ENCODE results near the gene IPPK.
"Not testable (repeated sequence)": the region's sequence is repeated elsewhere in the genome, so short reads cannot be mapped to it uniquely, and the experiment has no call there.

The IPPK gene

GRCh38 chr9:92638621-92639101, 31.3 kb downstream of the IPPK start:
- DNase-seq (ENCODE audit: low spot score), result no peak

- DNase-seq (ENCODE audit: low spot score), result no peak
Measured at GRCh38 chr9:92637886-92638620, 31.9 kb downstream of the IPPK start.

- DNase-seq (ENCODE audit: low spot score), result no peak
Measured at GRCh38 chr9:92637326-92637725, 32.6 kb downstream of the IPPK start.

GRCh38 chr9:92636627-92637026, 33.3 kb downstream of the IPPK start:
- DNase-seq (ENCODE audit: low spot score), result no peak

- no peak for DNase-seq (ENCODE audit: low spot score)
Measured at GRCh38 chr9:92635760-92636159, 34.2 kb downstream of the IPPK start.

- peak; percentile 62 for DNase-seq (ENCODE audit: low spot score)
Measured at GRCh38 chr9:92634712-92635605, 35.0 kb downstream of the IPPK start.

- no peak for DNase-seq (ENCODE audit: low spot score)
Measured at GRCh38 chr9:92633614-92634278, 36.2 kb downstream of the IPPK start.

- DNase-seq (ENCODE audit: low spot score), result no peak
Measured at GRCh38 chr9:92632641-92633040, 37.3 kb downstream of the IPPK start.

- no peak for DNase-seq (ENCODE audit: low spot score)
Measured at GRCh38 chr9:92631452-92632343, 38.2 kb downstream of the IPPK start.

- no peak for DNase-seq (ENCODE audit: low spot score)
Measured at GRCh38 chr9:92627651-92628050, 42.3 kb downstream of the IPPK start.

GRCh38 chr9:92626484-92626883, 43.4 kb downstream of the IPPK start:
- DNase-seq (ENCODE audit: low spot score), result no peak

GRCh38 chr9:92623936-92624335, 46.0 kb downstream of the IPPK start:
- DNase-seq (ENCODE audit: low spot score), result not testable (repeated sequence)

GRCh38 chr9:92620845-92621244, 49.1 kb downstream of the IPPK start:
- no peak for DNase-seq (ENCODE audit: low spot score)

GRCh38 chr9:92619601-92620300, 50.2 kb downstream of the IPPK start:
- no peak for DNase-seq (ENCODE audit: low spot score)

- DNase-seq (ENCODE audit: low spot score), result no peak
Measured at GRCh38 chr9:92618633-92619225, 51.2 kb downstream of the IPPK start.

- DNase-seq (ENCODE audit: low spot score), result no peak
Measured at GRCh38 chr9:92617951-92618510, 51.9 kb downstream of the IPPK start.

GRCh38 chr9:92617195-92617813, 52.6 kb downstream of the IPPK start:
- DNase-seq (ENCODE audit: low spot score), result no peak

- no peak for DNase-seq (ENCODE audit: low spot score)
Measured at GRCh38 chr9:92616655-92617111, 53.2 kb downstream of the IPPK start.

- DNase-seq (ENCODE audit: low spot score), result no peak
Measured at GRCh38 chr9:92616199-92616641, 53.7 kb downstream of the IPPK start.

Measured in globus pallidus (tissue), 1 donor.